ENCODE measurements around the gene USP17L22. TPM values are rescaled to one million over a fixed set of nuclear protein-coding genes. Genes with fewer than 3 reads are reported as not detected.
A peak's percentile ranks its signal among the peaks of the same experiment; 100 is the strongest.
"Not testable (repeated sequence)": the region's sequence is repeated elsewhere in the genome, so short reads cannot be mapped to it uniquely, and the experiment has no call there.

The USP17L22 gene
- total and polyA plus RNA-seq, 12 donors: 4.4 TPM; not detected in 11

DNA sequence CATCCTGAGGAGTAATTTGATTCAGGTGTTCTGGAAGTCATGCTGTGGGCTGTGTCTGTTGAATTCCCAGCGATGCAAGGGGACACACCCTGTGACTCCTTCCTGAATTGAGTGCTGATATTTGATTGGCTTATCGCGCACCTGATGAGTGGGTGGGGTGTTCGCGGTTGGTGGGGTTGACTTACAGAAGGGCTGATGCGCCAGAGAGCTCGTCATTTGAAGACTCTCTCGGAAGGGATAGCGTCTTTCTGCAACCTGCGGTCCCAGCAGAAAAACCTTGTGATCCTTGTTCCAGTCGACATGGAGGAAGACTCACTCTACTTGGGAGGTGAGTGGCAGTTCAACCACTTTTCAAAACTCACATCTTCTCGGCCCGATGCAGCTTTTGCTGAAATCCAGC lies 4.8 kb upstream of the USP17L22 start, which contains the start of gene USP17L21:
TSS of gene USP17L21 (plus strand) at position 301 of the 400 bp plus-strand sequence. CDS start at position 301, 0 bp downstream.
- WGBS, 4 donors: no CpG with 5 or more reads among the region's 13 CpGs
- H3K4me3 ChIP-seq; DNase-seq; intact Hi-C loops (cut with DNase I); H3K9me3 ChIP-seq (replicated peaks in 1 of 3); H3K36me3 ChIP-seq (replicated peaks in 1 of 2); H3K27me3 ChIP-seq; H3K4me1 ChIP-seq (replicated peaks in 1 of 2); H3K27ac ChIP-seq: not testable (repeated sequence)

DNA sequence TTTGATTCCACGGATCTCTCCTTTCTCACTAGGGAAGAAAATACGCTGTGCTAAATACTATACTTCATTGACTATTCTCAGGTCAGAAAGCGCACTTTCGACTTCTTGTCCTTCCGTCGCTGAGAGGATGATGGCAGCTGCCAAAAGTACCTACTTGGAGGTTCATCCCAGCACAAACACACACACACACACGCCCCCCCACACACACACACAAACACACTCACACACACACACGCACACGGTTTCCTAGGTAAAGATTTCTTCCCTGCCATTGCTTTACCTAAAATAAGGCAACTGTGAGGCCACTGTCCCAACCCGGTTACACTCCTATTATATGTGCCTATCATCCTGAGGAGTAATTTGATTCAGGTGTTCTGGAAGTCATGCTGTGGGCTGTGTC lies 4.3 kb downstream of the USP17L22 start:
- H3K27me3 ChIP-seq; H3K27ac ChIP-seq; H3K36me3 ChIP-seq (replicated peaks in 1 of 2); H3K4me1 ChIP-seq (replicated peaks in 1 of 2); H3K9me3 ChIP-seq (replicated peaks in 1 of 3); intact Hi-C loops (cut with DNase I); H3K4me3 ChIP-seq: not testable (repeated sequence)
- 80 to 84% (median 82%) methylated on average over 5 to 8 of the region's 10 CpGs for WGBS, 4 donors
- peak; percentile 11 to 78 (median 36) for DNase-seq

Other genes starting within 250 kb of the USP17L22 start
- not detected for gene FAM90A26, start 97.2 kb upstream of the USP17L22 start, total RNA-seq
- gene FAM90A26, start 97.2 kb upstream of the USP17L22 start, polyA plus RNA-seq: not detected
- gene USP17L10, start 57.0 kb upstream of the USP17L22 start, total RNA-seq: not detected
- gene USP17L10, start 57.0 kb upstream of the USP17L22 start, polyA plus RNA-seq: not detected
- not detected for gene USP17L11, start 52.2 kb upstream of the USP17L22 start, total RNA-seq
- not detected for gene USP17L11, start 52.2 kb upstream of the USP17L22 start, polyA plus RNA-seq
- gene USP17L12, start 47.5 kb upstream of the USP17L22 start, total RNA-seq: not detected
- not detected for gene USP17L12, start 47.5 kb upstream of the USP17L22 start, polyA plus RNA-seq
- not detected for gene USP17L13, start 42.7 kb upstream of the USP17L22 start, total RNA-seq
- not detected for gene USP17L13, start 42.7 kb upstream of the USP17L22 start, polyA plus RNA-seq
- gene USP17L15, start 33.2 kb upstream of the USP17L22 start, total RNA-seq: not detected
- gene USP17L15, start 33.2 kb upstream of the USP17L22 start, polyA plus RNA-seq: not detected
- gene USP17L17, start 23.7 kb upstream of the USP17L22 start, total RNA-seq: not detected
- gene USP17L17, start 23.7 kb upstream of the USP17L22 start, polyA plus RNA-seq: not detected
- gene USP17L18, start 19.0 kb upstream of the USP17L22 start, total RNA-seq: not detected
- gene USP17L18, start 19.0 kb upstream of the USP17L22 start, polyA plus RNA-seq: not detected
- not detected for gene USP17L19, start 14.2 kb upstream of the USP17L22 start, total RNA-seq
- not detected for gene USP17L19, start 14.2 kb upstream of the USP17L22 start, polyA plus RNA-seq
- gene USP17L20, start 9.5 kb upstream of the USP17L22 start, total RNA-seq: not detected
- not detected for gene USP17L20, start 9.5 kb upstream of the USP17L22 start, polyA plus RNA-seq
- not detected for gene USP17L21, start 4.7 kb upstream of the USP17L22 start, total RNA-seq
- not detected for gene USP17L21, start 4.7 kb upstream of the USP17L22 start, polyA plus RNA-seq
- gene USP17L24, start 57.5 kb downstream of the USP17L22 start, total RNA-seq: not detected
- not detected for gene USP17L24, start 57.5 kb downstream of the USP17L22 start, polyA plus RNA-seq
- gene USP17L25, start 62.3 kb downstream of the USP17L22 start, total RNA-seq: not detected
- gene USP17L25, start 62.3 kb downstream of the USP17L22 start, polyA plus RNA-seq: not detected
- not detected for gene USP17L26, start 67.0 kb downstream of the USP17L22 start, total RNA-seq
- gene USP17L26, start 67.0 kb downstream of the USP17L22 start, polyA plus RNA-seq: not detected
- not detected for gene USP17L5, start 71.8 kb downstream of the USP17L22 start, total RNA-seq
- not detected for gene USP17L5, start 71.8 kb downstream of the USP17L22 start, polyA plus RNA-seq
- gene USP17L27, start 76.5 kb downstream of the USP17L22 start, total RNA-seq: not detected
- gene USP17L27, start 76.5 kb downstream of the USP17L22 start, polyA plus RNA-seq: not detected
- gene USP17L28, start 81.3 kb downstream of the USP17L22 start, total RNA-seq: not detected
- not detected for gene USP17L28, start 81.3 kb downstream of the USP17L22 start, polyA plus RNA-seq
- not detected for gene USP17L29, start 86.0 kb downstream of the USP17L22 start, total RNA-seq
- not detected for gene USP17L29, start 86.0 kb downstream of the USP17L22 start, polyA plus RNA-seq
- gene USP17L30, start 95.5 kb downstream of the USP17L22 start, total RNA-seq: not detected
- not detected for gene USP17L30, start 95.5 kb downstream of the USP17L22 start, polyA plus RNA-seq
- gene DEFB131A, start 176.8 kb downstream of the USP17L22 start, total RNA-seq: not detected
- not detected for gene DEFB131A, start 176.8 kb downstream of the USP17L22 start, polyA plus RNA-seq

Measured in adrenal gland (tissue), 12 donors.